Measurements from ENCODE around the gene ZFAND4. TPM values are rescaled to one million over a fixed set of nuclear protein-coding genes. Genes with fewer than 3 reads are reported as not detected.

The ZFAND4 gene
- polyA plus RNA-seq, 1 experiment = 4.1 TPM

GRCh38 chr10:45566415-45566814 lies 106.2 kb downstream of the ZFAND4 start:
- ChIA-PET POLR2A (no interaction called here), CTCF (no interaction called here)
- H3K27ac ChIP-seq (ENCODE audit: low read depth, low read length) = no peak overlapping the region
- H3K27me3 ChIP-seq (ENCODE audit: control insufficient read depth, insufficient read depth, low read length) = no peaks in the 10 kb centered on the region
- DNase-seq (ENCODE audit: low read depth, low spot score) = no peak
- no peak for TF ChIP-seq CTCF (IDR thresholded peaks at IDR 0.05; ENCODE audit: low read depth, low read length)
- H3K9me3 ChIP-seq (ENCODE audit: control insufficient read depth, insufficient read depth, low read length) = no peaks in the 10 kb centered on the region
- H3K4me3 ChIP-seq (ENCODE audit: low read depth, low read length) = no peak overlapping the region

Other genes with a start within 250 kb of the ZFAND4 start
- 45.2 and 62.3 TPM in 2 replicates for gene WASHC2C, start 54.5 kb upstream of the ZFAND4 start, polyA plus RNA-seq (2011; rRNA removed)
- gene AGAP4, start 174.7 kb upstream of the ZFAND4 start, polyA plus RNA-seq (2011; rRNA removed) = 9.2 and 13.0 TPM in 2 replicates

Data from AG04450 (cell line).